Type B pancreatic cell (in vitro differentiated cells): ENCODE results near the gene STK32B. TPM values are rescaled to one million over a fixed set of nuclear protein-coding genes. Genes with fewer than 3 reads are reported as not detected.

Source experiments
- DNase-seq: peaks from one replicate; pipeline ENCODE4 v3.0.0; 2021; ENCODE audit warnings: mixed read lengths; ENCODE audit not compliant: unreplicated experiment; ENCODE audit errors: extremely low spot score
- H3K27ac Mint-ChIP-seq: 2 replicates; pipeline ENCODE4 v1.8.0; 2021; ENCODE audit warnings: mild to moderate bottlenecking, mixed read lengths
- H3K27me3 Mint-ChIP-seq: 2 replicates; pipeline ENCODE4 v1.8.0; 2021; ENCODE audit warnings: mixed read lengths
- H3K36me3 Mint-ChIP-seq: 2 replicates; pipeline ENCODE4 v1.8.0; 2021; ENCODE audit warnings: mixed read lengths
- H3K4me1 Mint-ChIP-seq: one replicate; pipeline ENCODE4 v1.8.0; 2021; ENCODE audit warnings: mixed read lengths; ENCODE audit not compliant: unreplicated experiment
- H3K4me3 Mint-ChIP-seq: 2 replicates; pipeline ENCODE4 v1.8.0; 2021; ENCODE audit warnings: mild to moderate bottlenecking, mixed read lengths
- H3K9me3 Mint-ChIP-seq: 2 replicates; pipeline ENCODE4 v1.8.0; 2021; ENCODE audit warnings: mixed read lengths
- total RNA-seq: library from RNA; stranded (reverse); gene quantifications from 2 replicates; pipeline ENCODE4 v1.2.1, GENCODE V29; 2021; ENCODE audit warnings: low replicate concordance
- TF ChIP-seq, protein P1 (sequence below): fragments of 200-600 bp; sonication (generic); conservative IDR thresholded peaks from 2 replicates; pipeline ENCODE4 v1.5.0; 2021; ENCODE audit warnings: antibody characterized with exemption, mild to moderate bottlenecking

The STK32B gene
- total RNA-seq, 1 donor from 2014 or later: 3.0 TPM

GRCh38 chr4:5018096-5018495, 33.2 kb upstream of the STK32B start:
- Mint-ChIP-seq H3K4me3 (peak overlapping the region; percentile 10), H3K36me3 (no peaks in the 10 kb centered on the region), H3K4me1 (peaks cover 4% of the 10 kb centered on the region), H3K27ac (no peak overlapping the region), H3K9me3 (peaks cover 3% of the 10 kb centered on the region), H3K27me3 (peaks cover 58% of the 10 kb centered on the region)
- TF ChIP-seq, protein P1, sequence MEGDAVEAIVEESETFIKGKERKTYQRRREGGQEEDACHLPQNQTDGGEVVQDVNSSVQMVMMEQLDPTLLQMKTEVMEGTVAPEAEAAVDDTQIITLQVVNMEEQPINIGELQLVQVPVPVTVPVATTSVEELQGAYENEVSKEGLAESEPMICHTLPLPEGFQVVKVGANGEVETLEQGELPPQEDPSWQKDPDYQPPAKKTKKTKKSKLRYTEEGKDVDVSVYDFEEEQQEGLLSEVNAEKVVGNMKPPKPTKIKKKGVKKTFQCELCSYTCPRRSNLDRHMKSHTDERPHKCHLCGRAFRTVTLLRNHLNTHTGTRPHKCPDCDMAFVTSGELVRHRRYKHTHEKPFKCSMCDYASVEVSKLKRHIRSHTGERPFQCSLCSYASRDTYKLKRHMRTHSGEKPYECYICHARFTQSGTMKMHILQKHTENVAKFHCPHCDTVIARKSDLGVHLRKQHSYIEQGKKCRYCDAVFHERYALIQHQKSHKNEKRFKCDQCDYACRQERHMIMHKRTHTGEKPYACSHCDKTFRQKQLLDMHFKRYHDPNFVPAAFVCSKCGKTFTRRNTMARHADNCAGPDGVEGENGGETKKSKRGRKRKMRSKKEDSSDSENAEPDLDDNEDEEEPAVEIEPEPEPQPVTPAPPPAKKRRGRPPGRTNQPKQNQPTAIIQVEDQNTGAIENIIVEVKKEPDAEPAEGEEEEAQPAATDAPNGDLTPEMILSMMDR: peak; percentile 54
- no peak for DNase-seq

GRCh38 chr4:5018603-5019002, 32.7 kb upstream of the STK32B start:
- H3K4me3 Mint-ChIP-seq: no peak overlapping the region
- no peaks in the 10 kb centered on the region for H3K36me3 Mint-ChIP-seq
- no peak for DNase-seq
- H3K27me3 Mint-ChIP-seq: peaks cover 57% of the 10 kb centered on the region
- no peak overlapping the region for H3K27ac Mint-ChIP-seq
- TF ChIP-seq, protein P1: no peak
- H3K4me1 Mint-ChIP-seq: peaks cover 4% of the 10 kb centered on the region
- peaks cover 3% of the 10 kb centered on the region for H3K9me3 Mint-ChIP-seq

DNA sequence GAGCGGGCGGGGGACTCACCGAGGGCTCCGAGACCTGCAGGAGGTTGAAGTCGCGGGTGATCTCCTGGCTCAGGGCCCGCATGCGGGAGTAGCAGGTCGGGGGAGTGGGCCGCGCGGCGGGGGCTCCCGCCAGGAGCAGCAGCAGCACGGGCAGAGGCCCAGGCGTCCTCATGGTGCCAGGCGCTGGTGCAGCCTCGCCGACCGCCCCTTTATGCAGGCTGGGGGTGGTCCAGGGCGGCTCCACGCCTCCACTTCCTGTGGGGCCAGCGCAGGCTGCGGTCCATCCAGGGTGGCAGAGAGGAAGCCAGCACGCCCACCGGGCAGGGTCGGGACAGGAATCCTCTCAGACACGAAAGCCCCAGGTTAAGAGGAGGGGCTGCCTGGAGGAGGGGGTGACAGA, 32.0 kb upstream of the STK32B start, which contains the start of gene CYTL1:
CYTL1 (minus strand) TSS at position 185 of the 400 bp plus-strand sequence; CDS start at position 172, 13 bp downstream.
- TF ChIP-seq, protein P1: no peak
- H3K36me3 Mint-ChIP-seq: no peaks in the 10 kb centered on the region
- no peak within 1 kb of the TSS for H3K27ac Mint-ChIP-seq
- peaks cover 4% of the 10 kb centered on the region for H3K4me1 Mint-ChIP-seq
- peaks cover 60% of the 10 kb centered on the region for H3K27me3 Mint-ChIP-seq
- H3K4me3 Mint-ChIP-seq: peak within 1 kb of the TSS; percentile 68
- no peak for DNase-seq
- peaks cover 3% of the 10 kb centered on the region for H3K9me3 Mint-ChIP-seq

GRCh38 chr4:5019796-5020195, 31.5 kb upstream of the STK32B start:
- Mint-ChIP-seq H3K9me3 (peaks cover 3% of the 10 kb centered on the region), H3K4me3 (no peak overlapping the region), H3K27me3 (peaks cover 57% of the 10 kb centered on the region), H3K4me1 (peaks cover 4% of the 10 kb centered on the region), H3K27ac (no peak overlapping the region), H3K36me3 (no peaks in the 10 kb centered on the region)
- TF ChIP-seq, protein P1: no peak
- no peak for DNase-seq

DNA sequence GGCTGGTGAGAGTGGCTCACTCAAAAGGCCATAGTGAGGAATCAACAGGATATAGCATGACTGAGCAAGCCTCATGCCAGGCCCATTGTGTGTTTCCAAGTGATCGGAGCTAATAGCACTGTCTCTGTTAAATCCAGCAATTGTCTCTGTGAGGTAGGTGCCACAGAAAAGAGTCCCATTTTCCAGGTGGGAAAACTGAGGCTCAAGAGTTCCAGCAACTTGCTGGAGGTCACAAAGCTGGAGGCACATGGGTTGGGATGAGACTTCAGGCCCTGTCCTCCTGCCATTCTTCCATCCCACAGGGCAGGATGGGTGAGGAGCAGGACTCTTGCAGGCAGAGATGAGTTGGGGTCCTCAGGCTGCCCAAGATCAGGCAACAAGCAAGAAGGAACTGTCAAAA, 30.9 kb upstream of the STK32B start:
- no peak for DNase-seq
- Mint-ChIP-seq H3K36me3 (no peaks in the 10 kb centered on the region), H3K27ac (no peak overlapping the region), H3K9me3 (peaks cover 3% of the 10 kb centered on the region), H3K27me3 (peaks cover 58% of the 10 kb centered on the region), H3K4me1 (peaks cover 4% of the 10 kb centered on the region), H3K4me3 (no peak overlapping the region)
- TF ChIP-seq, protein P1: no peak

- H3K4me1 Mint-ChIP-seq: peaks cover 4% of the 10 kb centered on the region
- H3K27ac Mint-ChIP-seq: no peak overlapping the region
- peaks cover 3% of the 10 kb centered on the region for H3K9me3 Mint-ChIP-seq
- no peaks in the 10 kb centered on the region for H3K36me3 Mint-ChIP-seq
- H3K27me3 Mint-ChIP-seq: peaks cover 58% of the 10 kb centered on the region
- no peak for DNase-seq
- no peak overlapping the region for H3K4me3 Mint-ChIP-seq
- TF ChIP-seq, protein P1: no peak
Observed at GRCh38 chr4:5021546-5021945, 29.7 kb upstream of the STK32B start.
